ENCODE measurements around the gene PCA3.

The PCA3 gene

DNA sequence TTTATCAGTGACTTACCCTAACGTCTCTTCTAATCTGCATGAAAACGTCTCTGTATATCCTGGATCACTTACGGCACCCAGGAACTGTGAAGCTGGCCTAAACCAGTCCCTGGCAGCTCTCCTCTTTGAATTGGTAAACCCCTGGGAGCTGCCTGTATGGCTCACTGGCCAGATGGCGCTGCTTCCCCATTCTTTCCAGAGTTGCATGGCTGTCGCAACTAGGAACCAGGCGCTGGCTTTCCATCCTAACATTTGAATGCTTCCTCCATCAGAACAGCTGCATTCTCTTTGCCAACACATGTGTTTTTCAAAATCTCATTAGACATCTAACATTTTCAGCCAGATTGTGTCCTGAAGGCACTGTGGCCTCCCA lies 8.0 kb upstream of the PCA3 start:
- in situ Hi-C loops (cut with MboI; ENCODE audit: low sequenced_read_pairs): no loop called here

DNA sequence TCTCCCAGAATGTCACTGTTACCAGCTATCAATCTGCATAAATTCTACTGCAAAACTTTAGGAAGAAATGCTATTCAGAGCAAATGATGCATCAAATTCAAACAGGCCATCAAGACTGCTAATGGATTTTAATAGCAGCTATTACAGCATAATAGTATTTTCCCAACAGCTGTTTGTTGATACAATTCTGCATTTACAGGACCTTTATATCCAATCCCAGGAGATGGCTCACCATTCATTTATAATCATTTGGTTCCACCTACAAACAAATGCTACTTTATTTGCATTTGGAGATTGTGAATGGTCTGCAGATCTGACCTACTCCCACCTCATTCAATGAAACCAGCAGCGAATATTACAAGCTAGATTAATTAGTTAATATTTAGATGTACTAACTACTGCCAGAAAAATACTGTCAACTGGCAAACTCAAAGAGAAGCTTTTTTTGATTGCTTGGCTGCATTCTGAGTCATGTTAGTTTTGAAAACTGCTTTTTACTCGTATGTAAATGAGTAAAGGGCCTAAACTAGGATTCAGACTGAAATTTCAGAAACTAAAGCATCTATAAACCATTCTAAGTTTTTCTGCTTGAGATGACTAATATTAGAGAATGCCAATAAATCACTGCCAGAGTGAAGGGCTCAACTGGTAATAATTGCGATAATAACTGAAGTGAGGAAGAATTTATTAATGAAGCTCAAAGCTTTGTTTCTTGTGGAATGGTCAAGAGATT lies 7.1 kb upstream of the PCA3 start:
- in situ Hi-C loops (cut with MboI; ENCODE audit: low sequenced_read_pairs): no loop called here

DNA sequence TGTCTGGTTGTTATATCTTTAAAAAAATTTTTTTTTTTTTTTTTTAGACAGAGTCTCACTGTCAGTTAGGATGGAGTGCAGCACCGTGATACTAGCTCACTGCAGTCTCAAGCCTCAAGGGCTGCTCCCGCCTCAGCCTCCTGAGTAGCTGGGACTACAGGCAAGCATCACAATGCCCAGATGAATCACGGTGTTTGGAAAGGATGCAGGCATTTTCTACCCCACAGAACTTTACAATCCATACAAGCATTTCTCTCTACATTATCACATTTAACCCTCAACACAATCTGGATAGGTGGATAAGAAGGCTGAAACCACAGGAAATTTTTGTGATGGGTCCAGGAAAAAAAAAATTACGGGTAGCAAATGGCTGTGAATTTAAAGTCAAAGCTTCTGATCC lies 5.8 kb upstream of the PCA3 start:
- in situ Hi-C loops (cut with MboI; ENCODE audit: low sequenced_read_pairs): no loop called here

DNA sequence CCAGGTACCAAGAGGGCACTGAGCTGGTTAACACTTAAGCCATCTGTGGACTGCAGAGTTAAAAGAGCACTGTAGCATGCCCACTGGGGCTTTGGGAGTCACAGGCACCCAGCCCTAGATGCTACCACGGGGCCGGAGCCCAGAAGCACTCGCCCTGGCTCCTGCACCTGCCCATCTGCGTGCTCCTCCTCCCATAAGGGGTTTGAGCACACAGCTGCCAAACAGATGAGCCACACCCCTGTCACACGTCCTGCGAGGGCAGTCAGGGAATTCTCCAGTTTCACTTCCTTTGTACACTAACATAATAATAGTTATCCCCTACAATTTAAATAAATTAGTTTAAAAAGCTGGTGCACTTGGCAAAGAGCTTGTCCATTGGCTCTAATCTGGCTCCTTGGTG lies 4.5 kb upstream of the PCA3 start:
- in situ Hi-C loops (cut with MboI; ENCODE audit: low sequenced_read_pairs): no loop called here

DNA sequence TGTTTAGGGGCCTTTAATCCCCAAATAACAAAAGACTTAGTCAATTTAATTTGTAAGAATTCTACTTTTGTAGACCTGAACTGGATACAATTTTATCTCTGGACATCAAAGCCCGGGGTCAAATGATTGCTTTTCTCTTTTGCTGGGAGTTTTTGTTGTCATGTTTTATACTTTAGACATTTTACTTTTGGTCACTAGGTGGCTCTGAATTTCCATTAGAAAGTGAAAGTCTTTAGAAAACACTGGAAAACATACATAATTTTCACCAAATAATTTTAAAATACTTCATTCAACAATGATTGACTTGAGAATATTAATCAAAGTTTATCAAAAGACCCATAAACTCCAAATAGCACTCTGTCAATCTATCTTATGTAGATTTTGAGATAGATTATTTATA lies 2.8 kb upstream of the PCA3 start:
- in situ Hi-C loops (cut with MboI; ENCODE audit: low sequenced_read_pairs): no loop called here

DNA sequence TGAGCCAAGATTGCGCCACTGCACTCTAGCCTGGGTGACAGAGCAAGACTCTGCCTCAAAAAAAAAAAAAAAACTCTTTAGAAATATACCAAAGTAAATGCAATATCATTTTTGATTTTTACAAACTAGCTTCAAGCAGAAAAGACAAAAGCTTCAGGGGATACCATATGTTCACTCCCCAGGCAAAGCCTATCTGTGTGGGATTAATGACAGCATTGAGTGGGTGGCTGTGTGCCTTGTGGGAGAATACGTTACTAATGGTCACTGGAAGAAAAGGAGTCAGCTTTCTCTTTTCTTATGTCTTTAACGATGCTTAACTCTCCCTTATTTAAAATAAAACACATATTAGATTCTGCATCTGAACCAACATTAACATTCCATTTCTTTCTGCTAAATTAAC lies 1.9 kb downstream of the PCA3 start:
- in situ Hi-C loops (cut with MboI; ENCODE audit: low sequenced_read_pairs): no loop called here

DNA sequence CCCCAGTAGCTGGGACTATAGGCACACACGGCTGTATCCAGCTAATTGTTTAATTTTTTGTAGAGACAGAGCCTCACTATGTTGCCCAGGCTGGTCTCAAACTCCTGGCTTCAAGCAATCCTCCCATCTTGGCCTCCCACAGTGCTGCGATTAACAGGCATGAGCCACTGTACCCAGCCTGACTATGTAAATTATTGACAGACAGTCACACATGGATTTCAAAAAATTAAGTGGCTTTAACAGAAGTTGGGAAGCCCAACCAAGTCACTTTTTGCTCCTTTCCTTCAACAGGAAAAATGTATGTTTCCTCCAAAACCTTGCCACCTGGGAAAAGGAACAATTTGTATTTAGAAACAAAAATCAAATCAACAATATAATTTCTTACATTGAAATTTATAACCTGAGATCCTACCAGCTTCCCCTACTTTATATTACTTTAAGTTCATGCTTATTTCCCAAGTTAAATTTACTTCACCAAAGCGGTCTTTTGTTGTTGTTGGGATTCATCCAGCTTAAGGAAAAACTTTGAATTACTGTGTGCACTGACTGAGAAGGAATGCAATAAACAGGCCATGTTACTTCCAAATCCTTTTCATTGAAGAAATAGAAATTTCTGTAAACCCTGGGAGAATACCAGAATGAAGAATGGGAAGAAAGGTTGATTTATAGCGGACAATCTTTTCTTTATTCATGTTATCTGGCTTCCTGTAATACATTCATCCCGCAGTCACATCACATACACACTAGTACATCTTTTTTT lies 8.6 kb downstream of the PCA3 start:
- in situ Hi-C loops (cut with MboI; ENCODE audit: low sequenced_read_pairs): no loop called here

DNA sequence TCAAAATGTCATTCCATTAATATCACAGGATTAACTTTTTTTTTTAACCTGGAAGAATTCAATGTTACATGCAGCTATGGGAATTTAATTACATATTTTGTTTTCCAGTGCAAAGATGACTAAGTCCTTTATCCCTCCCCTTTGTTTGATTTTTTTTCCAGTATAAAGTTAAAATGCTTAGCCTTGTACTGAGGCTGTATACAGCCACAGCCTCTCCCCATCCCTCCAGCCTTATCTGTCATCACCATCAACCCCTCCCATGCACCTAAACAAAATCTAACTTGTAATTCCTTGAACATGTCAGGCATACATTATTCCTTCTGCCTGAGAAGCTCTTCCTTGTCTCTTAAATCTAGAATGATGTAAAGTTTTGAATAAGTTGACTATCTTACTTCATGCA lies 20.6 kb downstream of the PCA3 start:
- in situ Hi-C loops (cut with MboI; ENCODE audit: low sequenced_read_pairs): no loop called here

DNA sequence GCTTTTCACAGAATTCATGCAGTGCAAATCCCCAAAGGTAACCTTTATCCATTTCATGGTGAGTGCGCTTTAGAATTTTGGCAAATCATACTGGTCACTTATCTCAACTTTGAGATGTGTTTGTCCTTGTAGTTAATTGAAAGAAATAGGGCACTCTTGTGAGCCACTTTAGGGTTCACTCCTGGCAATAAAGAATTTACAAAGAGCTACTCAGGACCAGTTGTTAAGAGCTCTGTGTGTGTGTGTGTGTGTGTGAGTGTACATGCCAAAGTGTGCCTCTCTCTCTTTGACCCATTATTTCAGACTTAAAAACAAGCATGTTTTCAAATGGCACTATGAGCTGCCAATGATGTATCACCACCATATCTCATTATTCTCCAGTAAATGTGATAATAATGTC lies 21.3 kb downstream of the PCA3 start:
- in situ Hi-C loops (cut with MboI; ENCODE audit: low sequenced_read_pairs): no loop called here

DNA sequence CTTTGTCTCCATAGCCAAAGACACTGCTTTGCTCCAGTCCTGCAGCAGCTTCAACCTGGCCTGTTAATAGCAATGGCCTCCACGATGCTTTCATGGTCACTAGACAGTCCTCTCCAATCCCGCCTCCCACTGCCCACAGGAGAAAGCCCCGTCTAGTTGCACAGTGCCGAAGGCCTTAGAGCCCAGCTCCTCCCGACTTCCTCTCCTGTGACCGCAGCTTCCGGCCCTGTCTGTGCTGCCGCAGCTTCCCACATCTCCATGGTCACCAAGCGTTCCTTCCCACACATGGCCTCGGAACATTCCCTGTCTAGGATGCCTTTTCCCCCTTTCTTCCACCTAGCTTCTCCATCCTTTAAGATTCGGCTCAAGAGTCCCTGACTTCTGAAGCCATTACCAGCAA lies 23.4 kb downstream of the PCA3 start:
- in situ Hi-C loops (cut with MboI; ENCODE audit: low sequenced_read_pairs): no loop called here

DNA sequence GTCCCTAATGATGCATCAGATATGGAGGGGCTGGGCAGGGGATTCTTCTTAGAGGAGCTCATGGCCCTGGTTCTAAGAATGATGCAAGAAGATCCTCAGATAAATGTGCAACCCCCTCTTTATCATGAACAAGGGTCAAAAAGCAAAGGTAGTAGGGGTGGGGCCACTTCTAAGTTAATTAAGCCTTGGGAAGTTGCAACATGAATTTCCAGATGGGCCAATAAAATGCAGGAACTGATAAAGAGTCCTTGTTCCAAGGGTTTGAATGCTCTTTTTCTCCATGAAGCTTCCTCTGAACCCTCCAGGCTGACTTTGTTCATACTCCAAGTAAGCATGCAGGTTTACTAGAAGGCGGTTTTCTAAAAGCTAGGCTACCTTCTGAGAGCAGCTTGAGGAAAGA lies 25.6 kb downstream of the PCA3 start:
- in situ Hi-C loops (cut with MboI; ENCODE audit: low sequenced_read_pairs): no loop called here

DNA sequence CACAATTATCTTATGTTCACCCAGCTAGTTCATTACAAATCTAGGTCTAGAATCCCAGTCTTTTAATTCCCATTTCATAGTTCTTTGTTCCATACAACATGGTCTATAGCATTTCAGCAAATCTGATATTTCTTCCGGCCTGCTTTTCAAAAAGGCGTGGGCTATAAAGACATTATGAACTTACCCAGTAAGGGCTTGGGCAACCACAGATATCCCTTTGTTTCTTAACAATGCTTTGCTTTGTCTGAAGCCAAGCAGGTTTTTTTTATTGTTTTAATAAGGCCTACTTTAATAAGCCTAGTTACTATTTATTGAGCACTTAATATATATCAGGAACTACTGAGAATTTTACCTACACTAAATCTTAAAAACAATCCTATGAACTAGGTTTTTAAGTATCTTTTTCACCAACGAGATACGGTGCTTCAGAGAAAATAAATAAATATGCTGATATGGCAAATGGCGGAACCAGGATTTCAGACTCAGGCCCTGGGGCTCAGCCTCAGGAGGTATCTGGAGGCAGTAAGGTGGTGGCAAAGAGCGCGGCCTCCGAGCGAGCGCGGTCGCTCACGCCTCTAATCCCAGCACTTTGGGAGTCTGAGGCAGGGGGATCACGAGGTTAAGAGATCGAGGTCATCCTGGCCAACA lies 29.7 kb downstream of the PCA3 start:
- in situ Hi-C loops (cut with MboI; ENCODE audit: low sequenced_read_pairs): no loop called here

DNA sequence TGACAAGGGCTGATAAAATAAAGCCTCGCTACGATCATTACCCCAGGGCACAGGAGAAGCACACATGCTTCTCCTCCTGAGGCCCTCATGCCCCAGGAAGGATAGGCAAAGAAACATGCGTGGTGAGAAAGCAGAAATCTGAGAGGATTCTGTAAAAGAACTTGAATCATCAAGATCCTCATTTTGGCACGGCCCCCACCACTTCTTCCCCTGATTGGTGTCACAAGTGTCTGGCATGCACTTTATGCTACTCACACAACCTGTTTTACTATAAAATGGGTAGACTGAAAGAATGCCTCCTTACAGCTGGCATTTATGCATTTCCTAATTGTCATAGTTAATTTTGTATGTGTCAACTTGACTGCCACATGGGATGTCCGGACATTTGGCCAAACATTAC lies 32.1 kb downstream of the PCA3 start:
- in situ Hi-C loops (cut with MboI; ENCODE audit: low sequenced_read_pairs): no loop called here

DNA sequence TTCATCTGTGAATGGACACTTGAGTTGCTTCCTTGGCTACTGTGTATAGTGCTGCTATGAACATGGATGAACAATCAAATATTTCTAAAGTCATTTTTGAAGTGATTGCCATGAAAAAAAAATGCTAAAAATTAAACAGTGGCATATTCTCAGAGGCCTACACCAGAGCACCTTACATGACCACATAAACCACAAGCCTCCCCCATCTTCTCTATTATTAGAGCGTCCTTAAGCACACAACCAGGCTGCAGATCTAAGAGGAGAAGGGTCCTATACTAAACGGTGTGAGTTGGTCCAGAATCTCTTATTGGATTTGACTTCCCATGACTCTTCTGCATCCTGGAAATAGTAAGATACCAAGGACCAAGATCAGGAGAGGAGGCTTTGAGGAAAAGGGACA lies 34.3 kb downstream of the PCA3 start:
- in situ Hi-C loops (cut with MboI; ENCODE audit: low sequenced_read_pairs): no loop called here

DNA sequence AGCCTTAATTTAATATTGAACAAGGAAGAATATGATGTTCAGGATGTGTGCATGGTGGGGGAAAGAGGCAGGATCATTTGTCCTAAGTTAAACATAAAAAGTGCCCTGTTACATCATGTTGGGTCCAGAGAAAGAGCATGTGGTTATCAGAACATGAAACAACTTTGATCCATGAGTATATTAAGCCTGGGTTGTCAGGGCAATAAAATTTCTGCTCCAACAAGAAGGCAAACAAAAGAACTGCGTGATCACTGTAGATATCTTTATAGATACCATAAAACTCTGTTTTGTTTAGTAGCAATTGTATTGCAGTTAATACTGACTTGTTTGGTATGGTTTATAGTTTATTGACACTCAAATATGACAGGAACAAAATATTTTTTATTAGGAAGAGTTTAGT lies 35.2 kb downstream of the PCA3 start:
- in situ Hi-C loops (cut with MboI; ENCODE audit: low sequenced_read_pairs): no loop called here

DNA sequence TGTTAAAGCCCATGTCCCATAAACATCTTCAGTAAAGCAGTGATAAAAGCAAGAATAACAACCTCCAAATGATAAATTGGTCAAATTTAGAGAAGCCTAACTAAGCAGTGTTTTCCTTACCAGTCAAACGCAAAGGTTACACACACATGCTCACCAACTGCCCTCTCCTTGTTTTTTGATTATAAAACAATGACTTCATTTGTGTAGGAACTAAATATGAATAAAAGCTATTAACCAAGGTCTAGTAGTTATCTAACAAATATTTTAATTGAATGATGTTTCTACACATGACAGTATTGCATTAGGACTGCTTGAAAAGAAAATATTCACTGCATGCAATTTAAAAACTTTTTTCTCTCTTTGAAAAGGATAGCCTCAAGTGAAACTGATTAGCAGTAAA lies 36.7 kb downstream of the PCA3 start:
- in situ Hi-C loops (cut with MboI; ENCODE audit: low sequenced_read_pairs): no loop called here

DNA sequence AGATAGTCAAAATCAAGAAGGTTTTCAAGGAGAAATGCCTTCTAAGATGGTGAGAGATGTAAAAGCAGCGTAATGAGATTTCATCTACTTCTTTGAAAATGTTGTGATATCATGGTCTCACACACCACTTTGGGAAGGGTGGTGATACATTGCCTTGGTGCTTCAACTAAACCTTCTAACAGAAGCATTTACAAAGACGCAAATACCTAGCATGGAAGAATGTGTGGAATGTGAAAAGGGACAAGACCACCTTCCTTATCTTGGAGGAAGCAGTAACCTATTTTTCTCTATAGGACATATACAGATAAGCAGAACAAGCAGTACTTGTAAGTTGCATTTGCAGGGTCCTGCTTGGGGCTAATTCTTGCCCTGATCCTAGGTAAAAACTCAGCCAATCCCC lies 38.8 kb downstream of the PCA3 start:
- in situ Hi-C loops (cut with MboI; ENCODE audit: low sequenced_read_pairs): no loop called here

DNA sequence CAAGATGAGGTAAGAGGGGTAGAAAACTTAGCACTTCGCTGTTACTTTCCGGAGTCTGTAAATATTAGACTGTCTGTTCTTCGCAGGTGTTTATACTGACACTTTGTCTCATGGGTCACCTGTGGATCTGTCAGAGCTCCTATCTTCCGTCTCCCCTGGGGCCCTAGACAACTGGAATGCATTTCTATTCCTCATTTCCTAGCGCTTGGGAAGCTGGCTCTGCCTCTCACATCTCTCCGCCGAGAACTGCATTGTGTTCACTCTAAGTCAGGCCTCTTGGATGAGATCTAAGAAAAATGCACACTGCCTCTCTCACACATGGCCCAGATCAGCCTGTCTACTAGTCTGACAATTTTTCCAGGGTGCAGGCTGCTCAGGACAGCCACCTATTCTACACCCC lies 39.5 kb downstream of the PCA3 start:
- in situ Hi-C loops (cut with MboI; ENCODE audit: low sequenced_read_pairs): no loop called here

DNA sequence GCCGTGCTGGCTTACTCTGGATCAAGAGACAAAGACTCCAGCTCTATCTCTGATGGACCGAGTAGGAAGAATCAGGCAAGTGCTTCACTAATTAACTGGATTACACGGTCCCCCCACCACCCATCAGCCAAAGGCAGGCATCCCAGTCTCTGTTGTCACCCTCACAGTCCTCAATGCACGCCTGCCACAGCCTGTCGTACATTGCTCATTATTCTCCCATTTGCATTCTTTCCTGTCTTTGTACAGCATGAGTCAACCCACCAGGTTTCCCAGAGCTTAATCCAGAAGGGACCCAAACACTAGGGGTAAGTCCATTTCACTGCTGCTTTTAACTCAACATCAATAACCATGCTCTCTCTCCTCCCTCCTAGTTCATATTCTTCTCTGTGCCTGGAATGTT lies 44.4 kb downstream of the PCA3 start:
- in situ Hi-C loops (cut with MboI; ENCODE audit: low sequenced_read_pairs): no loop called here

DNA sequence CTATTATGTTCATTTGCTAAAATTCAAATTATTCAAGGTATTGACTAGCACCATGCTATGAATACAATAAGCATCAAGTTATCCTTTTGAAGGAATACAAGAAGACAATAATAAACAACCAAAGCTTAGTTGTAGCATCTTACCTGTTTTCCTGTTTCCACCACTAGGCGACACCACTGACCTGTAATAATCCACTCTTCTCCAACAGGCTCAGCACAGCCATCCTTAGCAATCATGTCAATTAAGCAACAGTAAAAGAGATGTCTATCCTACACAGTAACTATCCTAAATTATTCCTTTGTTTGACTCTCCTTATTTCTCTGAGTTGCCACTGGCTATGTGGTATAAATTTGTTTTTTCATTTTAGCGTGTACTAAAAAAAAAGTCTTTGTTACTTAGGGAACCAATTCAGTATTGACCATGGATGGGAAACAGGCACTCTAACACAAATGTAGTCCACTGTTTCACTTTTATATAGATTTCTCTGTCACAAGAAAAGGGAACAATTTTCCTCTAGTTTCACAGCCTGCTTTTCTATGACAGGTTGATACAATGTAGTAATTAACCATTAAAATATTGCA lies 46.2 kb downstream of the PCA3 start:
- in situ Hi-C loops (cut with MboI; ENCODE audit: low sequenced_read_pairs): no loop called here

DNA sequence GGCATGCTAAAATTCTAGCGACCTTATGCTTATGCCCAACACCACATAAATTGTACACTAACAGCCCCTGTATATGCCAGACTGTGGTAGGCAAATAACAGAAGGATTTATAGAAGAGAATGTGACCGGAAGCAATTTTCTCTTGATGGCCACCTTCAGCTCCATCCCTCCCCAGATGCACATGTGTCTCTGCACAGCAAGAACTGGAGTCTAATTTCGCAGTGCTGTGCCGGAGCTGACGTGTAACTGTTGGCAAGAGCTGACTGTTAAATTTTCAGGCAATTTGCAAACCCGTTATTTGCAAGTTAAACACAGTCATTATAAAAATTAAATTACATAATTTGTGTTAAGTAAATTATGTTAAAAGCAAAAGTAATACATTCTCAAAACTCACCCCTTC lies 48.4 kb downstream of the PCA3 start:
- in situ Hi-C loops (cut with MboI; ENCODE audit: low sequenced_read_pairs): no loop called here

DNA sequence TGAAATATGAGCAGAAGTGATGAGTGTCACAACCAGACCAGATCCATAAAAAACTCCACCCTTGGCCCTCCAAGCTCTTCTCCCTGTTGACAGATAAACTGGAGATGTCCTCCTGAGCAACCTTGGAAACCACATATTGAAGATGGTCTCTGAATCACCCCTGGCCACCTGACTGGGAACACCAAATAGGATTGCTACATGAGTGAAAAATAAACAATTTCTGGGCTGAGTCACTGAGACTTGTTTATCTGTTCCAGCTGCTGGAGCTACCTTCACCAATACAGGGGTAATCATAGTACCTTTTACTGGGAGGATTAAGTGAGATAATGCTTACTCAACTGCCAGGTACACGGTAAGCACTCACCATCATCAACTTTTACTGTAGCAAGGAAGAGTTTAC lies 53.3 kb downstream of the PCA3 start:
- in situ Hi-C loops (cut with MboI; ENCODE audit: low sequenced_read_pairs): no loop called here
